MCF 10A (cell line): Measurements from ENCODE around the gene DHRS2. TPM values are rescaled to one million over a fixed set of nuclear protein-coding genes. Genes with fewer than 3 reads are reported as not detected.

Experiments
- BruUV-seq: library from RNA; stranded (reverse); fragments of 400-500 nt; replicated peaks from 2 replicates; lab custom pipeline; 2021; lab: Mats Ljungman, UMichigan
- CTCF ChIA-PET: fragments of 300-600 bp; sonication (Branson Sonifier 250); formaldehyde crosslinking; extraction: SDS; loops from one replicate; lab custom pipeline; 2021; ENCODE audit warnings: antibody characterized with exemption, inconsistent platforms; lab: Yijun Ruan, JAX
- POLR2A ChIA-PET: fragments of 300-600, 350-650 bp; sonication (Branson Sonifier 250); formaldehyde crosslinking; extraction: SDS; loops from one replicate; lab custom pipeline; 2020; ENCODE audit warnings: antibody characterized with exemption, inconsistent platforms; lab: Yijun Ruan, JAX
- DNase-seq: peaks from one replicate; pipeline ENCODE4 v3.0.0-alpha.2; 2018; ENCODE audit not compliant: unreplicated experiment
- H3K27ac Mint-ChIP-seq: one replicate; pipeline ENCODE4 v1.8.0; 2022; ENCODE audit warnings: mild to moderate bottlenecking, low read depth, mixed read lengths; ENCODE audit not compliant: unreplicated experiment
- H3K27me3 Mint-ChIP-seq: one replicate; pipeline ENCODE4 v1.8.0; 2022; ENCODE audit warnings: mixed read lengths; ENCODE audit not compliant: insufficient read depth, unreplicated experiment
- H3K36me3 Mint-ChIP-seq: one replicate; pipeline ENCODE4 v1.8.0; 2022; ENCODE audit warnings: mild to moderate bottlenecking, moderate library complexity, mixed read lengths; ENCODE audit not compliant: insufficient read depth, unreplicated experiment
- H3K4me1 Mint-ChIP-seq: one replicate; pipeline ENCODE4 v1.8.0; 2022; ENCODE audit warnings: mixed read lengths; ENCODE audit not compliant: insufficient read depth, unreplicated experiment
- H3K4me3 Mint-ChIP-seq: one replicate; pipeline ENCODE4 v1.8.0; 2022; ENCODE audit warnings: mild to moderate bottlenecking, moderate library complexity, mixed read lengths; ENCODE audit not compliant: unreplicated experiment
- H3K9me3 Mint-ChIP-seq: one replicate; pipeline ENCODE4 v1.8.0; 2022; ENCODE audit warnings: mixed read lengths; ENCODE audit not compliant: unreplicated experiment
- CTCF ChIP-seq: fragments of 200-600 bp; IDR thresholded peaks from one replicate; pipeline ENCODE4 v1.8.0; 2022; ENCODE audit warnings: antibody characterized with exemption, mild to moderate bottlenecking; ENCODE audit not compliant: unreplicated experiment
- intact Hi-C: fragments of 100-400 bp; cut with micrococcal nuclease; formaldehyde crosslinking; loops from 2 replicates; pipeline ENCODE4 v1.14.1; 2022
- total RNA-seq: library from RNA; stranded (reverse); gene quantifications from 2 replicates; pipeline ENCODE4 v1.2.3, GENCODE V29; 2022

The DHRS2 gene
- total RNA-seq, 1 experiment from 2014 or later = 1.1 TPM

DNA sequence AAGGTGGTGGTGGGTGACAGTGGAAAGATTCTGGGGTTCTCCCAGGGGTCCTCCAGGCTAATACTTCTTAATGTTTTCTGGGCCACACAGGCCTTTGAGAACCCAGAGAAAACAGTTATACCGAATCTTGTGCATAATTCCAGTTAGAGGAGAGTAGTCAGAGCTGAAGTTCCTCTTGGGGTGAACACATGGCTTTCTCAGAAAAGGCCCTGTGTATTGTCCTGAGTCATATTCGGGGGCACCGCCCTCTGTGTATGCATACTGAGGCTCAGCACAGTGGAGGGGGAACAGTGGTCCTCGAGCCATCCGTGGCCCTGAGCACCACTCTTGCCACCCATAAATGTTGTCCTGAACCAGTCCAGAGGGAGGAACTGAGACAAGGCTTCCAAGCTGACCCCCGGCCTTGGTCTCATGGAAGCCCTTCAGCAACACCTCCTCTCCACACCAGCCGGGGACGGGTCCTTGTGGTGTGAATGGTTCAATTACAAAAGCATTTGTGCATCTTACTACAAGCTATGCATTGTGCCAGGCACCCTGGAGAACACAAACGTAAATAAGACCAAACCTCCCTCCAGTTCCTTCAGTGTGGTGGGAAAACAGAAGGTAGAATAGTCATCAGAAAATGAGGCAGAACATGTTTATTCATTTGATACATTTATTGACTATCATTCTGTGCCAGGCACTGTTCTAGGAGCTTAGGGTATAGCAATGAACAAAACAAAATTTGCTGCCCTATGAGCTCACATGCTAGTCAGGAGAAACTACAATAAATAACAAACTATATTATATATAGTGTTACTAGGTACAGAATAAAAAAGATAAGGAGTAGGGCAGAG, 9.9 kb downstream of the DHRS2 start:
- DNase-seq = no peak
- peaks cover 12% of the 10 kb centered on the region for H3K27me3 Mint-ChIP-seq
- no peak overlapping the region for H3K4me3 Mint-ChIP-seq
- CTCF ChIA-PET = interaction anchor here (0.8 to 3.3 kb wide), 3 partner anchors 14 to 1878 kb away, joined by 3 to 17 read pairs (median 3); no protein-coding TSS in a partner anchor
- H3K4me1 Mint-ChIP-seq = no peaks in the 10 kb centered on the region
- no TSS peak for BruUV-seq
- no peaks in the 10 kb centered on the region for H3K9me3 Mint-ChIP-seq
- POLR2A ChIA-PET = no interaction called here
- intact Hi-C loops = no loop called here
- TF ChIP-seq CTCF = no peak
- H3K36me3 Mint-ChIP-seq = no peaks in the 10 kb centered on the region
- H3K27ac Mint-ChIP-seq = no peak overlapping the region

DNA sequence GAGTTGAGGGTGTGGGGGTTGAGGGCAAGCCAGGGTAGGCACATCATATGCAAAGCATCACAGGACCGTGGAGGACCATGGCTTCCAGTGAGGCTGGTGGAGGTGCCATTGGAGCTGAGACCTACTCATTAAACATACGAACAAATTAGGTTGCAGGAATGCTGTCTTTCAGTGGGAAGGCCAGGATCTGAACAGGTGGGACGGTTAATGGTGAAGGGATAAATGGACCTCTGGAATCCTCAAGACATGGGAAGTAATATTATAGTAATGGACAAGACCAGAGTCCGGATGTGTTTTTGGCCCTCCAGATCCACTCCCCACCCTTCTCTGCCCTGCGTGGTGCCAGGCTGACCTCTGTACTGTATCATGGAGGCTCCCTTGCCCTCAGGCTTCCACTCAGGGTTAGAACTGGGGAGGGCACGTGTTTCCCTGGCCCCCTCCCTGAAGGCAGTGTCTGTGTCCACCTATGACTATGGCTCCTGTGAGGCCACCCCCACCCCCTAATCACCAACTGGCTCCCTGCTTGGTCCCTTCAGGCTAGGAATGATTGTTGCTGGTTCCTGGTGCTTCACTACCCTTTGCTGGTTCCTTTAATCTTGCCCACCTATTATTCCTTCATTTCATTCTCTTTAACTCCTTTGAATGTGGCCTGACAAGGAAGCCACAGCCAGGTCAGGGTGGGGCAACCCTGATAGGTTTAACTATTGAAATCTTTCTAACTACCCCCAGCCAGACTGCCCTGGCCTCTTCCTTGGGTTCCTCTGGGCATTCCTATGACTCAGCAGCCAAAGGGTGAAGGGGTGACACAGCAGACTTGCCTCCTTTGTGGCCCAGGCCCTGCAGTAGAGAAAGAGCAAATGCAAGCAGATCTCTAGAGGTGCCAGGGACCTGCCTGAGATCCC, 10.7 kb downstream of the DHRS2 start:
- TF ChIP-seq CTCF = no peak
- DNase-seq = peak; percentile 13
- Mint-ChIP-seq H3K4me3 (no peak overlapping the region), H3K4me1 (no peaks in the 10 kb centered on the region), H3K36me3 (no peaks in the 10 kb centered on the region), H3K27ac (no peak overlapping the region), H3K27me3 (peaks cover 12% of the 10 kb centered on the region), H3K9me3 (no peaks in the 10 kb centered on the region)
- ChIA-PET POLR2A (no interaction called here), CTCF (interaction anchor here (0.6 to 3.3 kb wide), 3 partner anchors 15 to 264 kb away, joined by 3 to 17 read pairs (median 8); no protein-coding TSS in a partner anchor)
- BruUV-seq = no TSS peak
- intact Hi-C loops = no loop called here

- peaks cover 12% of the 10 kb centered on the region for H3K27me3 Mint-ChIP-seq
- H3K9me3 Mint-ChIP-seq = no peaks in the 10 kb centered on the region
- H3K4me3 Mint-ChIP-seq = no peak overlapping the region
- intact Hi-C loops = no loop called here
- CTCF ChIA-PET = interaction anchor here (0.6 to 2.0 kb wide), 2 partner anchors 15 to 263 kb away, joined by 3 to 8 read pairs; no protein-coding TSS in a partner anchor
- BruUV-seq = no TSS peak
- TF ChIP-seq CTCF = no peak
- H3K27ac Mint-ChIP-seq = no peak overlapping the region
- no peak for DNase-seq
- POLR2A ChIA-PET = no interaction called here
- no peaks in the 10 kb centered on the region for H3K36me3 Mint-ChIP-seq
- H3K4me1 Mint-ChIP-seq = no peaks in the 10 kb centered on the region
These were observed 11.5 kb downstream of the DHRS2 start for GRCh38 chr14:23647619-23648018.
